PC-9 (cell line): ENCODE results near the gene TMEM127. TPM values are rescaled to one million over a fixed set of nuclear protein-coding genes. Genes with fewer than 3 reads are reported as not detected.

Source experiments
- BruUV-seq: library from RNA; stranded (reverse); fragments of 400-500 nt; replicated peaks from 2 replicates; lab custom pipeline; 2021; lab: Mats Ljungman, UMichigan
- CTCF ChIA-PET: fragments of 300-600 bp; sonication (Branson Sonifier 250); formaldehyde crosslinking; loops from one replicate; lab custom pipeline; 2022; ENCODE audit warnings: antibody characterized with exemption; lab: Charles Lee
- POLR2A ChIA-PET: fragments of 300-600 bp; sonication (Branson Sonifier 250); formaldehyde crosslinking; loops from one replicate; lab custom pipeline; 2022; ENCODE audit warnings: antibody characterized with exemption; ENCODE audit not compliant: unreplicated experiment; lab: Charles Lee
- DNase-seq, 2 experiments: peaks; one replicate each; pipeline versions ENCODE4 v3.0.0 to v3.0.0-alpha.2; 2015 to 2022; ENCODE audit warnings: mixed read lengths in 1 of 2
- H2AFZ ChIP-seq: fragments of 200-600 bp; sonication (generic); 2 replicates; pipeline ENCODE4 v1.8.1; 2017; ENCODE audit warnings: antibody characterized with exemption
- H3F3A ChIP-seq: fragments of 200-600 bp; sonication (generic); 2 replicates; pipeline ENCODE4 v1.8.1; 2017; ENCODE audit warnings: antibody characterized with exemption, mild to moderate bottlenecking, low read depth; ENCODE audit not compliant: insufficient read depth
- H3K27ac ChIP-seq: fragments of 200-600 bp; sonication (generic); 2 replicates; pipeline ENCODE4 v1.6.1; 2016; ENCODE audit warnings: mixed run types
- H3K27me3 ChIP-seq: fragments of 200-600 bp; sonication (generic); 2 replicates; pipeline ENCODE4 v1.6.1; 2016; ENCODE audit warnings: low read depth, mixed run types; ENCODE audit not compliant: insufficient read depth
- H3K36me3 ChIP-seq: fragments of 200-600 bp; sonication (generic); 2 replicates; pipeline ENCODE4 v1.6.1; 2016; ENCODE audit warnings: low read depth, mixed run types
- H3K4me1 ChIP-seq: fragments of 200-600 bp; sonication (generic); replicated peaks from 2 replicates; pipeline ENCODE4 v1.6.1; 2016; ENCODE audit warnings: mixed run types; ENCODE audit not compliant: insufficient read depth
- H3K4me2 ChIP-seq: fragments of 200-600 bp; sonication (generic); 2 replicates; pipeline ENCODE4 v1.6.1; 2017; ENCODE audit warnings: mixed run types
- H3K4me3 ChIP-seq: fragments of 200-600 bp; sonication (generic); 2 replicates; pipeline ENCODE4 v1.6.1; 2016; ENCODE audit warnings: mixed run types
- H3K79me2 ChIP-seq: fragments of 200-600 bp; sonication (generic); 2 replicates; pipeline ENCODE4 v1.6.1; 2017; ENCODE audit warnings: low read depth, mixed run types
- H3K9me2 ChIP-seq: fragments of 200-600 bp; sonication (generic); 2 replicates; pipeline ENCODE4 v1.8.1; 2017; ENCODE audit warnings: mild to moderate bottlenecking; ENCODE audit not compliant: insufficient read depth
- H3K9me3 ChIP-seq: fragments of 200-600 bp; sonication (generic); 2 replicates; pipeline ENCODE4 v1.8.1; 2016; ENCODE audit warnings: low read depth; ENCODE audit not compliant: insufficient read depth
- H4K20me1 ChIP-seq: fragments of 200-600 bp; sonication (generic); 2 replicates; pipeline ENCODE4 v1.8.1; 2017; ENCODE audit not compliant: insufficient read depth
- CTCF ChIP-seq: fragments of 200-600 bp; sonication (generic); conservative IDR thresholded peaks from 2 replicates; pipeline ENCODE4 v1.6.1; 2017; ENCODE audit warnings: mixed run types, antibody characterized with exemption, mild to moderate bottlenecking, moderate library complexity
- EZH2 ChIP-seq: fragments of 200-600 bp; sonication (generic); IDR thresholded peaks from 2 replicates; pipeline ENCODE4 v1.8.0; 2017; ENCODE audit warnings: antibody characterized with exemption, low read depth
- intact Hi-C: fragments of 100-400 bp; cut with micrococcal nuclease; formaldehyde crosslinking; loops from one replicate; pipeline ENCODE4 v1.10.0; 2022; ENCODE audit not compliant: unreplicated experiment
- total RNA-seq: library from RNA; stranded (reverse); gene quantifications from 2 replicates; pipeline ENCODE4 v1.2.3, GENCODE V29; 2021

Gene TMEM127
- total RNA-seq, 1 experiment from 2014 or later, result 50.3 TPM

GRCh38 chr2:96212339-96212738 lies 53.5 kb downstream of the TMEM127 start:
- H3K27me3 ChIP-seq, result no peaks in the 10 kb centered on the region
- peaks cover 10% of the 10 kb centered on the region for H3K4me1 ChIP-seq
- H3K27ac ChIP-seq, result no peak overlapping the region
- no peaks in the 10 kb centered on the region for H3K9me2 ChIP-seq
- H3K79me2 ChIP-seq, result peaks cover 24% of the 10 kb centered on the region
- CTCF ChIA-PET, result no interaction called here
- intact Hi-C loops, result no loop called here
- H3K9me3 ChIP-seq, result no peaks in the 10 kb centered on the region
- H2AFZ ChIP-seq, result no peak overlapping the region
- H3K4me3 ChIP-seq, result no peak overlapping the region
- no peak for DNase-seq
- TF ChIP-seq EZH2 (no peak), CTCF (no peak)
- POLR2A ChIA-PET, result no interaction called here
- H3K36me3 ChIP-seq, result no peaks in the 10 kb centered on the region
- peaks cover 7% of the 10 kb centered on the region for H4K20me1 ChIP-seq
- peaks cover 6% of the 10 kb centered on the region; the same call in 1 of the 2 replicates for H3F3A ChIP-seq
- BruUV-seq, result no TSS peak
- H3K4me2 ChIP-seq, result no peak overlapping the region

GRCh38 chr2:96209729-96210085 lies 56.1 kb downstream of the TMEM127 start:
- Histone ChIP-seq H3K4me2 (peak overlapping the region; percentile 86), H3K9me2 (no peaks in the 10 kb centered on the region), H3F3A (peaks cover 18% of the 10 kb centered on the region; the same call in 1 of the 2 replicates), H3K9me3 (no peaks in the 10 kb centered on the region), H3K36me3 (peaks cover 7% of the 10 kb centered on the region; the same call in 1 of the 2 replicates), H2AFZ (peak overlapping the region; percentile 82), H3K27me3 (no peaks in the 10 kb centered on the region), H3K4me3 (peak overlapping the region; percentile 87), H3K4me1 (peaks cover 34% of the 10 kb centered on the region), H4K20me1 (peaks cover 33% of the 10 kb centered on the region), H3K79me2 (peaks cover 50% of the 10 kb centered on the region), H3K27ac (no peak overlapping the region)
- CTCF ChIA-PET, result no interaction called here
- intact Hi-C loops, result loop anchor here (1.0 to 10.0 kb wide), 3 partner anchors 51 to 295 kb away; partner anchors contain the start of genes DUSP2 and NEURL3
- no peak for TF ChIP-seq EZH2
- TF ChIP-seq CTCF, result no peak
- BruUV-seq, result no TSS peak
- POLR2A ChIA-PET, result no interaction called here
- no peak for DNase-seq

- Histone ChIP-seq H3K79me2 (peaks cover 55% of the 10 kb centered on the region), H2AFZ (peak overlapping the region; percentile 82), H3K9me3 (no peaks in the 10 kb centered on the region), H3K36me3 (peaks cover 7% of the 10 kb centered on the region; the same call in 1 of the 2 replicates), H3K4me2 (peak overlapping the region; percentile 86), H4K20me1 (peaks cover 39% of the 10 kb centered on the region), H3K4me1 (peaks cover 36% of the 10 kb centered on the region), H3F3A (peaks cover 18% of the 10 kb centered on the region; the same call in 1 of the 2 replicates), H3K4me3 (peak overlapping the region; percentile 87), H3K27ac (peak overlapping the region; percentile 29), H3K27me3 (no peaks in the 10 kb centered on the region), H3K9me2 (no peaks in the 10 kb centered on the region)
- DNase-seq, result no peak
- ChIA-PET POLR2A (interaction anchor here (0.7 kb wide), 1 partner anchor 20 kb away, joined by 3 read pairs; no protein-coding TSS in a partner anchor), CTCF (interaction anchor here (0.6 kb wide), 1 partner anchor 886 kb away, joined by 5 read pairs; no protein-coding TSS in a partner anchor)
- TF ChIP-seq EZH2 (no peak), CTCF (no peak)
- intact Hi-C loops, result loop anchor here (1.0 to 10.0 kb wide), 3 partner anchors 51 to 296 kb away; partner anchors contain the start of genes DUSP2 and NEURL3
- TSS peak; percentile 43 for BruUV-seq
Measured at GRCh38 chr2:96209011-96209728, 56.6 kb downstream of the TMEM127 start.
